ENCODE results near the gene ZNF428. TPM values are rescaled to one million over a fixed set of nuclear protein-coding genes. Genes with fewer than 3 reads are reported as not detected.

Gene ZNF428
- polyA plus RNA-seq, 1 of the 3 experiments (the other 2 are of a cell fraction), result 79.5 TPM

- Histone ChIP-seq H3K79me2 (ENCODE audit: insufficient read depth) (peaks cover 25% of the 10 kb centered on the region; the same call in 1 of the 2 replicates), H3K9me3 (no peaks in the 10 kb centered on the region), H4K20me1 (ENCODE audit: insufficient read depth) (0 out of 2 replicates have a peak, but pooled peaks cover 2% of the 10 kb centered on the region), H3K4me1 (ENCODE audit: control insufficient read depth in 1 of 2, insufficient read depth in 2 of 2, low read depth in 1 of 2, low read length in 1 of 2) (no peaks in the 10 kb centered on the region), H3K27ac (ENCODE audit: low read depth in 2 of 2, low read length in 1 of 2) (no peak overlapping the region), H3K36me3 (replicated peaks in 1 of 2; ENCODE audit: control insufficient read depth in 1 of 2, insufficient read depth in 2 of 2, low read length in 1 of 2) (peaks cover 3 to 63% of the 10 kb centered on the region in 2 experiments), H2AFZ (ENCODE audit: low read depth) (no peak overlapping the region), H3K4me2 (no peak overlapping the region), H3K9ac (no peak overlapping the region), H3K9me2 (no peaks in the 10 kb centered on the region), H3K27me3 (ENCODE audit: insufficient read depth) (no peaks in the 10 kb centered on the region), H3F3A (replicated peaks; ENCODE audit: insufficient read depth) (peaks cover 6% of the 10 kb centered on the region), H3K4me3 (ENCODE audit: low read depth in 2 of 2, low read length in 1 of 2) (no peak overlapping the region)
- whole genome bisulfite sequencing (ENCODE audit: low lambda C conversion rate), result 82% methylated on average over 2 of the region's 2 CpGs
- TF ChIP-seq, protein P1, sequence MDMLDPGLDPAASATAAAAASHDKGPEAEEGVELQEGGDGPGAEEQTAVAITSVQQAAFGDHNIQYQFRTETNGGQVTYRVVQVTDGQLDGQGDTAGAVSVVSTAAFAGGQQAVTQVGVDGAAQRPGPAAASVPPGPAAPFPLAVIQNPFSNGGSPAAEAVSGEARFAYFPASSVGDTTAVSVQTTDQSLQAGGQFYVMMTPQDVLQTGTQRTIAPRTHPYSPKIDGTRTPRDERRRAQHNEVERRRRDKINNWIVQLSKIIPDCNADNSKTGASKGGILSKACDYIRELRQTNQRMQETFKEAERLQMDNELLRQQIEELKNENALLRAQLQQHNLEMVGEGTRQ (IDR thresholded peaks at IDR 0.05; ENCODE audit: borderline replicate concordance, low read depth, low read length), result no peak
- TF ChIP-seq FOXM1 (IDR thresholded peaks at IDR 0.05; ENCODE audit: low read depth) (no peak), JUND (IDR thresholded peaks at IDR 0.05) (no peak), CHD2 (IDR thresholded peaks at IDR 0.05; ENCODE audit: low read length, partially characterized antibody) (no peak), SIN3A (IDR thresholded peaks at IDR 0.05; ENCODE audit: borderline replicate concordance, low read depth, low read length) (no peak), GATA2 (CRISPR knock-in tag; IDR thresholded peaks at IDR 0.05) (no peak), MEF2A (IDR thresholded peaks at IDR 0.05; ENCODE audit: borderline replicate concordance, low read depth) (no peak)
- TF ChIP-seq, protein P2, sequence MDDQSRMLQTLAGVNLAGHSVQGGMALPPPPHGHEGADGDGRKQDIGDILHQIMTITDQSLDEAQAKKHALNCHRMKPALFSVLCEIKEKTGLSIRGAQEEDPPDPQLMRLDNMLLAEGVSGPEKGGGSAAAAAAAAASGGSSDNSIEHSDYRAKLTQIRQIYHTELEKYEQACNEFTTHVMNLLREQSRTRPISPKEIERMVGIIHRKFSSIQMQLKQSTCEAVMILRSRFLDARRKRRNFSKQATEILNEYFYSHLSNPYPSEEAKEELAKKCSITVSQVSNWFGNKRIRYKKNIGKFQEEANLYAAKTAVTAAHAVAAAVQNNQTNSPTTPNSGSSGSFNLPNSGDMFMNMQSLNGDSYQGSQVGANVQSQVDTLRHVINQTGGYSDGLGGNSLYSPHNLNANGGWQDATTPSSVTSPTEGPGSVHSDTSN (IDR thresholded peaks at IDR 0.05), result no peak
- TF ChIP-seq, protein P3, sequence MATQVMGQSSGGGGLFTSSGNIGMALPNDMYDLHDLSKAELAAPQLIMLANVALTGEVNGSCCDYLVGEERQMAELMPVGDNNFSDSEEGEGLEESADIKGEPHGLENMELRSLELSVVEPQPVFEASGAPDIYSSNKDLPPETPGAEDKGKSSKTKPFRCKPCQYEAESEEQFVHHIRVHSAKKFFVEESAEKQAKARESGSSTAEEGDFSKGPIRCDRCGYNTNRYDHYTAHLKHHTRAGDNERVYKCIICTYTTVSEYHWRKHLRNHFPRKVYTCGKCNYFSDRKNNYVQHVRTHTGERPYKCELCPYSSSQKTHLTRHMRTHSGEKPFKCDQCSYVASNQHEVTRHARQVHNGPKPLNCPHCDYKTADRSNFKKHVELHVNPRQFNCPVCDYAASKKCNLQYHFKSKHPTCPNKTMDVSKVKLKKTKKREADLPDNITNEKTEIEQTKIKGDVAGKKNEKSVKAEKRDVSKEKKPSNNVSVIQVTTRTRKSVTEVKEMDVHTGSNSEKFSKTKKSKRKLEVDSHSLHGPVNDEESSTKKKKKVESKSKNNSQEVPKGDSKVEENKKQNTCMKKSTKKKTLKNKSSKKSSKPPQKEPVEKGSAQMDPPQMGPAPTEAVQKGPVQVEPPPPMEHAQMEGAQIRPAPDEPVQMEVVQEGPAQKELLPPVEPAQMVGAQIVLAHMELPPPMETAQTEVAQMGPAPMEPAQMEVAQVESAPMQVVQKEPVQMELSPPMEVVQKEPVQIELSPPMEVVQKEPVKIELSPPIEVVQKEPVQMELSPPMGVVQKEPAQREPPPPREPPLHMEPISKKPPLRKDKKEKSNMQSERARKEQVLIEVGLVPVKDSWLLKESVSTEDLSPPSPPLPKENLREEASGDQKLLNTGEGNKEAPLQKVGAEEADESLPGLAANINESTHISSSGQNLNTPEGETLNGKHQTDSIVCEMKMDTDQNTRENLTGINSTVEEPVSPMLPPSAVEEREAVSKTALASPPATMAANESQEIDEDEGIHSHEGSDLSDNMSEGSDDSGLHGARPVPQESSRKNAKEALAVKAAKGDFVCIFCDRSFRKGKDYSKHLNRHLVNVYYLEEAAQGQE (IDR thresholded peaks at IDR 0.05; ENCODE audit: low read depth, low read length), result no peak
- CTCF ChIA-PET, result no interaction called here
- POLR2A ChIA-PET, result no interaction called here
- DNase-seq, result no peak
These were observed 38.6 kb upstream of the ZNF428 start for GRCh38 chr19:43658001-43658400.

- ChIA-PET POLR2A (no interaction called here), CTCF (interaction anchor here (1.0 to 1.2 kb wide), 2 partner anchors 12 to 62 kb away, joined by 3 to 4 read pairs; no protein-coding TSS in a partner anchor)
- H4K20me1 ChIP-seq (ENCODE audit: insufficient read depth), result no peaks in the 10 kb centered on the region
- H3K9ac ChIP-seq, result no peak overlapping the region
- peaks cover 3 to 60% of the 10 kb centered on the region in 2 experiments for H3K36me3 ChIP-seq (replicated peaks in 1 of 2; ENCODE audit: control insufficient read depth in 1 of 2, insufficient read depth in 2 of 2, low read length in 1 of 2)
- no peak overlapping the region for H3K27ac ChIP-seq (ENCODE audit: low read depth in 2 of 2, low read length in 1 of 2)
- H3K4me1 ChIP-seq (ENCODE audit: control insufficient read depth in 1 of 2, insufficient read depth in 2 of 2, low read depth in 1 of 2, low read length in 1 of 2), result no peaks in the 10 kb centered on the region
- no peaks in the 10 kb centered on the region for H3K27me3 ChIP-seq (ENCODE audit: insufficient read depth)
- DNase-seq, result no peak
- 100% methylated on average over 5 of the region's 6 CpGs for WGBS (ENCODE audit: low lambda C conversion rate)
- H3K79me2 ChIP-seq (ENCODE audit: insufficient read depth), result peaks cover 25% of the 10 kb centered on the region; the same call in 1 of the 2 replicates
- H3K4me3 ChIP-seq (ENCODE audit: low read depth in 2 of 2, low read length in 1 of 2), result no peak overlapping the region
- H2AFZ ChIP-seq (ENCODE audit: low read depth), result no peak overlapping the region
- H3K9me2 ChIP-seq, result no peaks in the 10 kb centered on the region
- peaks cover 3% of the 10 kb centered on the region for H3F3A ChIP-seq (replicated peaks; ENCODE audit: insufficient read depth)
- H3K9me3 ChIP-seq, result no peaks in the 10 kb centered on the region
- no peak overlapping the region for H3K4me2 ChIP-seq
- no peak for TF ChIP-seq RXRA (IDR thresholded peaks at IDR 0.05; ENCODE audit: borderline replicate concordance, low read depth)
- TF ChIP-seq IRF3 (IDR thresholded peaks at IDR 0.05; ENCODE audit: low read depth, low read length), result no peak
- TF ChIP-seq, protein P4, sequence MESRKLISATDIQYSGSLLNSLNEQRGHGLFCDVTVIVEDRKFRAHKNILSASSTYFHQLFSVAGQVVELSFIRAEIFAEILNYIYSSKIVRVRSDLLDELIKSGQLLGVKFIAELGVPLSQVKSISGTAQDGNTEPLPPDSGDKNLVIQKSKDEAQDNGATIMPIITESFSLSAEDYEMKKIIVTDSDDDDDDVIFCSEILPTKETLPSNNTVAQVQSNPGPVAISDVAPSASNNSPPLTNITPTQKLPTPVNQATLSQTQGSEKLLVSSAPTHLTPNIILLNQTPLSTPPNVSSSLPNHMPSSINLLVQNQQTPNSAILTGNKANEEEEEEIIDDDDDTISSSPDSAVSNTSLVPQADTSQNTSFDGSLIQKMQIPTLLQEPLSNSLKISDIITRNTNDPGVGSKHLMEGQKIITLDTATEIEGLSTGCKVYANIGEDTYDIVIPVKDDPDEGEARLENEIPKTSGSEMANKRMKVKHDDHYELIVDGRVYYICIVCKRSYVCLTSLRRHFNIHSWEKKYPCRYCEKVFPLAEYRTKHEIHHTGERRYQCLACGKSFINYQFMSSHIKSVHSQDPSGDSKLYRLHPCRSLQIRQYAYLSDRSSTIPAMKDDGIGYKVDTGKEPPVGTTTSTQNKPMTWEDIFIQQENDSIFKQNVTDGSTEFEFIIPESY (IDR thresholded peaks at IDR 0.05; ENCODE audit: borderline replicate concordance, low read depth), result no peak
- no peak for TF ChIP-seq MEF2A (IDR thresholded peaks at IDR 0.05; ENCODE audit: borderline replicate concordance, low read depth)
- no peak for TF ChIP-seq NFIC (IDR thresholded peaks at IDR 0.05; ENCODE audit: borderline replicate concordance)
- TF ChIP-seq NRF1 (IDR thresholded peaks at IDR 0.05; ENCODE audit: low read depth, low read length), result no peak
- no peak for TF ChIP-seq GATA2 (CRISPR knock-in tag; IDR thresholded peaks at IDR 0.05)
These were observed 37.0 kb upstream of the ZNF428 start for GRCh38 chr19:43656436-43656835.
